DOHH2 (cell line): ENCODE measurements around the gene GBE1.

Experiments
- EZH2phosphoT487 ChIP-seq: fragments of 200-600 bp; sonication (generic); IDR thresholded peaks from 2 replicates; pipeline ENCODE4 v1.6.1; 2017; ENCODE audit warnings: borderline replicate concordance, mild to moderate bottlenecking, antibody characterized with exemption, low read length, moderate library complexity, mixed read lengths
- TF ChIP-seq, protein P1 (sequence below): fragments of 200-600 bp; sonication (generic); IDR thresholded peaks from one replicate; pipeline ENCODE4 v1.5.1; 2014; ENCODE audit warnings: antibody characterized with exemption, mild to moderate bottlenecking, low read depth, low read length; ENCODE audit not compliant: poor library complexity, severe bottlenecking

DNA sequence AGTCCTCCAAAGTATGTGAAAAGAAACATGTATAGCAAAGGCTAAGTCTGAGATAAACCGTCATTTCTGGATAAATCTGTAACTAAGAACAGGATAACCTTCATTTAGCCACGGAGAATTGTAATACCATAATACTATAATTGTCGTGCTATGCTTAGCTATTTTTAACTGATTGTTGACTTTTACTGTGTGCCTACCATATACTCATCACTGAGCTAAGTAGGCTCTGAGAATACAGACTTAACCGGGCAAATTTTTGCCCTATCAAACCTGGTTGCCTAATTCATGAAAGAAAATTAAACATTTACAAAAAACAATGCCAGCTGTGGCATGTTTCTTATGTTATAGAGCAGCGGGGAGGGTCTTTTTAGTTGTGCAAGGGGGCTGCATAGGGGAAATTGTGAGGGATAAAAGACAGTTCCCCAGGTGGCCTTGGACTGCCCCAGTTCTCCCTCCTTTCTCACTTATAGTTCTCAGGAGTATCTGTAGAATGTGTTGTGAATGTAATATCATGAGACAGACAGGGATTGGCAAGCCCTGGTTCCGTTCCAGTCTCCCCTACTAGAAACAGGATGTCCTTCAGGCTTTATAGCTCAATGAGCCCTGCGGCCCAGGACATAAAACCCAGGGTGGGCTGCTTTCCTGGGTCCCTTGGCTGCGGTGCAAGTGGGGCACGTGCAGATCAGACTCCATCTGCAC, 318.5 kb downstream of the GBE1 start:
- TF ChIP-seq, protein P1, sequence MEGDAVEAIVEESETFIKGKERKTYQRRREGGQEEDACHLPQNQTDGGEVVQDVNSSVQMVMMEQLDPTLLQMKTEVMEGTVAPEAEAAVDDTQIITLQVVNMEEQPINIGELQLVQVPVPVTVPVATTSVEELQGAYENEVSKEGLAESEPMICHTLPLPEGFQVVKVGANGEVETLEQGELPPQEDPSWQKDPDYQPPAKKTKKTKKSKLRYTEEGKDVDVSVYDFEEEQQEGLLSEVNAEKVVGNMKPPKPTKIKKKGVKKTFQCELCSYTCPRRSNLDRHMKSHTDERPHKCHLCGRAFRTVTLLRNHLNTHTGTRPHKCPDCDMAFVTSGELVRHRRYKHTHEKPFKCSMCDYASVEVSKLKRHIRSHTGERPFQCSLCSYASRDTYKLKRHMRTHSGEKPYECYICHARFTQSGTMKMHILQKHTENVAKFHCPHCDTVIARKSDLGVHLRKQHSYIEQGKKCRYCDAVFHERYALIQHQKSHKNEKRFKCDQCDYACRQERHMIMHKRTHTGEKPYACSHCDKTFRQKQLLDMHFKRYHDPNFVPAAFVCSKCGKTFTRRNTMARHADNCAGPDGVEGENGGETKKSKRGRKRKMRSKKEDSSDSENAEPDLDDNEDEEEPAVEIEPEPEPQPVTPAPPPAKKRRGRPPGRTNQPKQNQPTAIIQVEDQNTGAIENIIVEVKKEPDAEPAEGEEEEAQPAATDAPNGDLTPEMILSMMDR: no peak
- no peak for TF ChIP-seq EZH2phosphoT487
